K562 (cell line): ENCODE results near the gene CLASP2. TPM values are rescaled to one million over a fixed set of nuclear protein-coding genes. Genes with fewer than 3 reads are reported as not detected.

Experiments
- ATAC-seq: fragments of 200-7000 bp; cut with Tn5 transposase; 3 replicates; pipeline ENCODE4 v1.9.1; 2020; ENCODE audit warnings: moderate library complexity
- BruUV-seq: library from RNA; stranded (reverse); fragments of 400-500 nt; replicated peaks from 2 replicates; lab custom pipeline; 2021; lab: Mats Ljungman, UMichigan
- CTCF ChIA-PET: fragments of 300-600 bp; formaldehyde crosslinking; extraction: SDS; loops from one replicate; lab custom pipeline; 2021; ENCODE audit warnings: low intra/inter-chr PET ratio; lab: Yijun Ruan, JAX
- POLR2A ChIA-PET: fragments of 300-600, 350-650 bp; sonication (Branson Sonifier 250); formaldehyde crosslinking; extraction: SDS; loops from one replicate; lab custom pipeline; 2021; ENCODE audit warnings: antibody characterized with exemption, inconsistent platforms; lab: Yijun Ruan, JAX
- DNase-seq, 4 experiments: peaks; one replicate each; pipeline versions ENCODE4 v3.0.0 to v3.0.0-alpha.2; 2011 to 2018; ENCODE audit warnings: low spot score in 3 of 4, mixed read lengths in 3 of 4; ENCODE audit errors: extremely low read depth in 1 of 4
- FAIRE-seq: peaks from 2 replicates; lab custom pipeline; 2011; peaks lifted over from hg19 to GRCh38; lab: Jason Lieb, UNC
- H2AFZ ChIP-seq: 2 replicates; pipeline ENCODE4 v1.6.0; 2011; ENCODE audit warnings: low read depth, low read length, control low read depth, inconsistent platforms
- H3K27ac ChIP-seq: fragments of 200-600 bp; 3 replicates; pipeline ENCODE4 v1.8.0; 2011; ENCODE audit warnings: low read depth, mild to moderate bottlenecking, control low read depth, inconsistent platforms, low read length, moderate library complexity, mixed read lengths; ENCODE audit errors: extremely low read depth
- H3K27me3 ChIP-seq, 2 experiments: fragments of 300-600 bp in 1 of 2; 2 replicates in 1 of 2; 3 replicates in 1 of 2; pipeline versions ENCODE4 v1.6.0 to v1.8.0; 2011; ENCODE audit warnings: inconsistent platforms in 2 of 2, low read length in 2 of 2, mild to moderate bottlenecking in 1 of 2, mixed read lengths in 1 of 2, moderate library complexity in 1 of 2; ENCODE audit not compliant: control insufficient read depth in 2 of 2, insufficient read depth in 2 of 2
- H3K36me3 ChIP-seq: fragments of 300-600 bp; 3 replicates; pipeline ENCODE4 v1.8.0; 2011; ENCODE audit warnings: mild to moderate bottlenecking, low read length, inconsistent platforms; ENCODE audit not compliant: control insufficient read depth, insufficient read depth
- H3K4me1 ChIP-seq, 2 experiments: fragments of 200-600 bp in 1 of 2; replicated peaks in 1 of 2; 2 replicates in 1 of 2; 3 replicates in 1 of 2; pipeline versions ENCODE4 v1.5.1 to v1.8.0; 2011; ENCODE audit warnings: inconsistent platforms in 2 of 2, low read length in 2 of 2, mild to moderate bottlenecking in 1 of 2, mixed read lengths in 1 of 2, moderate library complexity in 1 of 2; ENCODE audit not compliant: control insufficient read depth in 2 of 2, insufficient read depth in 2 of 2
- H3K4me2 ChIP-seq: 2 replicates; pipeline ENCODE4 v1.6.1; 2011; ENCODE audit warnings: low read length, control low read depth, inconsistent platforms, mixed read lengths; ENCODE audit not compliant: insufficient read depth
- H3K4me3 ChIP-seq: fragments of 200-600 bp; sonication (generic), shearing (Covaris generic); 2 replicates; pipeline ENCODE4 v1.5.1; 2016; ENCODE audit warnings: control low read depth, inconsistent platforms
- H3K79me2 ChIP-seq: fragments of 200-600 bp; 3 replicates; pipeline ENCODE4 v1.8.0; 2011; ENCODE audit warnings: low read length, inconsistent platforms; ENCODE audit not compliant: control insufficient read depth, insufficient read depth
- H3K9ac ChIP-seq, 2 experiments: 2 replicates each; pipeline versions ENCODE4 v1.6.0 to v1.6.1; 2011; ENCODE audit warnings: low read depth in 2 of 2, low read length in 2 of 2, control low read depth in 1 of 2, inconsistent platforms in 1 of 2, mild to moderate bottlenecking in 1 of 2, mixed read lengths in 1 of 2; ENCODE audit not compliant: insufficient read depth in 1 of 2
- H3K9me1 ChIP-seq: one replicate; pipeline ENCODE4 v1.6.0; 2011; ENCODE audit warnings: inconsistent platforms, mild to moderate bottlenecking, low read length, moderate library complexity; ENCODE audit not compliant: control insufficient read depth, insufficient read depth
- H3K9me3 ChIP-seq: replicated peaks from 2 replicates; pipeline ENCODE4 v1.5.1; 2011; ENCODE audit warnings: low read depth, low read length, inconsistent platforms; ENCODE audit not compliant: control insufficient read depth, insufficient read depth
- H4K20me1 ChIP-seq: replicated peaks from 2 replicates; pipeline ENCODE4 v1.6.1; 2011; ENCODE audit warnings: low read length, inconsistent platforms, mixed read lengths; ENCODE audit not compliant: control insufficient read depth, insufficient read depth
- CBX3 ChIP-seq, 2 experiments: IDR thresholded peaks; 1 replicate in 1 of 2; 2 replicates in 1 of 2; pipeline ENCODE4 v1.6.1; 2012; ENCODE audit warnings: inconsistent platforms in 2 of 2, low read length in 2 of 2, borderline replicate concordance in 1 of 2, control low read depth in 1 of 2
- CREM ChIP-seq: IDR thresholded peaks from 2 replicates; pipeline ENCODE4 v1.6.1; 2014; ENCODE audit warnings: antibody characterized with exemption, low read depth
- ELF4 ChIP-seq: fragments of 450-650 bp; formaldehyde crosslinking; IDR thresholded peaks from 2 replicates; pipeline ENCODE4 v1.4.0; 2022; ENCODE audit warnings: missing genetic modification characterization
- RBM22 ChIP-seq: fragments of 200-400 bp; formaldehyde crosslinking; IDR thresholded peaks from 2 replicates; pipeline ENCODE4 v1.6.1; 2018; ENCODE audit warnings: low read length, low read depth; ENCODE audit not compliant: poor library complexity, severe bottlenecking
- RNF2 ChIP-seq: sonication (generic); IDR thresholded peaks from 2 replicates; pipeline ENCODE4 v1.6.1; 2016
- TCFL5 ChIP-seq: fragments of 250-450 bp; sonication (Bioruptor Pico); conservative IDR thresholded peaks from 2 replicates; pipeline ENCODE4 v1.6.1; 2021; ENCODE audit warnings: mild to moderate bottlenecking, moderate library complexity, matching md5 sums
- ZC3H8 ChIP-seq: fragments of 450-650 bp; IDR thresholded peaks from 2 replicates; pipeline ENCODE4 v1.6.1; 2017
- WGBS: fragments of 100-300 bp; shearing (Covaris generic); methylation state at CpG from one replicate; pipeline ENCODE4 v1.1.6; 2016; ENCODE audit warnings: low coverage, mixed read lengths; ENCODE audit not compliant: insufficient coverage; ENCODE audit errors: missing lambda C conversion rate; 5-methylcytosine and 5-hydroxymethylcytosine counted together
- in situ Hi-C: fragments of 300-500 bp; cut with MboI; formaldehyde crosslinking; loops from 4 replicates; pipeline ENCODE4 v1.15.0; 2018; ENCODE audit warnings: inconsistent platforms, mixed read lengths
- intact Hi-C: fragments of 100-400 bp; cut with micrococcal nuclease; formaldehyde crosslinking; loops from 2 replicates; pipeline ENCODE4 v1.14.2; 2022
- polyA plus RNA-seq, 8 experiments: library from polyadenylated mRNA; depleted of rRNA in 4 of 8; stranded (reverse) in 5 of 8; unstranded in 3 of 8; fragments of >200 nt; fragmentation: Nextera tagmentation in 2 of 8; fragmentation: Illumina TruSeq in 1 of 8; extraction: Ambion mirVana in 2 of 8; extraction: Trizol in 1 of 8; gene quantifications; 2 replicates each; pipeline versions ENCODE4 v1.2.1 to v1.2.3, GENCODE V29; 2011 to 2014; ENCODE audit warnings: inconsistent platforms in 1 of 8, missing spikeins in 1 of 8
- total RNA-seq, 7 experiments: library from RNA; depleted of rRNA in 6 of 7; stranded (reverse); fragments of >200 nt in 6 of 7; fragmentation: Illumina TruSeq in 2 of 7; extraction: Trizol in 2 of 7; gene quantifications; 2 replicates each; pipeline versions ENCODE4 v1.2.1 to v1.2.3, GENCODE V29; 2011 to 2021; ENCODE audit warnings: low replicate concordance in 1 of 7
- TF ChIP-seq, protein P1 (sequence below): fragments of 450-650 bp; IDR thresholded peaks from 2 replicates; pipeline ENCODE4 v1.7.0; 2016; ENCODE audit warnings: borderline replicate concordance
- TF ChIP-seq, protein P2 (sequence below): fragments of 200-800 bp; sonication (Bioruptor generic); IDR thresholded peaks from 2 replicates; pipeline ENCODE4 v1.6.1; 2016; ENCODE audit warnings: missing genetic modification characterization, missing compliant biosample characterization

CLASP2 gene
- total and polyA plus RNA-seq, 9 of the 15 experiments (the other 6 are each of a cell fraction or from before 2014, with no cell fraction given): 13.5 to 107 (median 71.8) TPM

DNA sequence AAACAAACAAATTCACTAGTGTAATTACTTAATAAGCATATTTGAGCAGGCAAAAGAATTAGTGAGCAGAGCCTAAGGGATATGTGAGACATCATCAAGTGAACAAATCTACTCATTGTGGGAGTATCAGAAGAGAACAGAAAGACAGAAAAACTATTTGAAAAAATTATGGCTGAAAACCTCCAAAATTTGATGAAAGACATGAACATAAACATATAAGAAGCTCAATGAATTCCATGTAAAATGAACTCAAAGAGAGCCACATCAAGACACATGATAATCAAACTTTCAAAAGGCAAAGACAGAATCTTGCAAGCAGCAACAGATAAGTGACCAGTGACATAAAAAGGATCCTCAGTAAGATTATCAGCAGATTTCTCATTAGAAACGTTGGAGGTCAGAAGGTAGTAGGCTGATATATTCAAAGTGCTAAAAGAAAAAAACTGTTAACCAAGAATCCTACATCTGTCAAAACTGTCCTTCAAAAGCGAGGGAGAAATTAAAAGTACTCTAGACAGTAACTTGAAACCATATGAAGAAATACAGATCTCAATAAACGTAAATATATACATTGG, 194.9 kb downstream of the CLASP2 start:
- Histone ChIP-seq H3K27me3 (no peaks in the 10 kb centered on the region), H3K36me3 (peaks cover 14% of the 10 kb centered on the region; the same call in 2 of the 3 replicates), H3K79me2 (no peaks in the 10 kb centered on the region), H3K4me3 (no peak overlapping the region), H3K4me2 (no peak overlapping the region), H3K27ac (no peak overlapping the region), H3K9me1 (no peaks in the 10 kb centered on the region), H3K4me1 (no peaks in the 10 kb centered on the region), H4K20me1 (no peaks in the 10 kb centered on the region), H3K9ac (no peak overlapping the region), H2AFZ (no peak overlapping the region), H3K9me3 (no peaks in the 10 kb centered on the region)
- FAIRE-seq (no peak), ATAC-seq (no peak), DNase-seq (no peak)
- ChIA-PET CTCF (no interaction called here), POLR2A (no interaction called here)
- intact Hi-C loops (no loop called here), in situ Hi-C loops (no loop called here)
- 0 out of 3 replicates have a peak, but pooled peaks of 1 of the 2 experiments have one; percentile 55 for TF ChIP-seq CBX3 (IDR thresholded peaks at IDR 0.05; ENCODE audit: borderline replicate concordance in 1 of 2, low read length in 2 of 2)
- TF ChIP-seq CREM: no peak
- BruUV-seq: no TSS peak
- 80% methylated on average over 3 of the region's 3 CpGs for WGBS

DNA sequence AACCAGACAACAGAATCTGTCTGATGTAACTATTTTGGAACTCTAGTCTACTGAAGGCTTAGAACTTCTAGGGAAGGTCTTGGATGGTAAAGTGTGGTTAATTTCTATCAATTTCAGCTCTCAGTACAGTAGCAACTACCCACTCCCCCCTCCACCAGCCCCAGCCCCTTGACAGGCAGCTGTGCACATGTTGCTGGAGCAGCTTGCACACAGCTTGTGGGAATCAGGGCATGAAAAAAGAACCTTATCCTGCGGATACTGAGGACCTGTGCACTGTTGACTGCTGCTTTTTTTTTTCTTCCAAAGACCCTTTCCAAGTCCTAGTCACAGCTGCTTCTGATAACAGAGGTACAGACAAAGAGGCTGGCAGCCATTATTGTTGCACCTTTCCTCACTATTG, 196.3 kb downstream of the CLASP2 start:
- ChIA-PET POLR2A (interaction anchor here (0.8 kb wide), 1 partner anchor 14 kb away, joined by 3 read pairs; no protein-coding TSS in a partner anchor), CTCF (interaction anchor here (0.6 kb wide), 1 partner anchor 426 kb away, joined by 3 read pairs; no protein-coding TSS in a partner anchor)
- 75% methylated on average over 1 of the region's 1 CpG for WGBS
- intact Hi-C loops (no loop called here), in situ Hi-C loops (no loop called here)
- H3K9me1 ChIP-seq: no peaks in the 10 kb centered on the region
- no peaks in the 10 kb centered on the region for H3K4me1 ChIP-seq
- no peak overlapping the region for H3K27ac ChIP-seq
- H3K4me2 ChIP-seq: no peak overlapping the region
- peaks cover 20% of the 10 kb centered on the region for H3K36me3 ChIP-seq
- no peaks in the 10 kb centered on the region for H4K20me1 ChIP-seq
- H3K79me2 ChIP-seq: no peaks in the 10 kb centered on the region
- ATAC-seq: no peak; the same call in 2 of the 3 replicates
- BruUV-seq: no TSS peak
- no peaks in the 10 kb centered on the region for H3K27me3 ChIP-seq
- H3K9me3 ChIP-seq: no peaks in the 10 kb centered on the region
- no peak overlapping the region for H2AFZ ChIP-seq
- H3K9ac ChIP-seq: no peak overlapping the region
- no peak overlapping the region for H3K4me3 ChIP-seq
- DNase-seq: no peak
- FAIRE-seq: no peak
- TF ChIP-seq, protein P1, sequence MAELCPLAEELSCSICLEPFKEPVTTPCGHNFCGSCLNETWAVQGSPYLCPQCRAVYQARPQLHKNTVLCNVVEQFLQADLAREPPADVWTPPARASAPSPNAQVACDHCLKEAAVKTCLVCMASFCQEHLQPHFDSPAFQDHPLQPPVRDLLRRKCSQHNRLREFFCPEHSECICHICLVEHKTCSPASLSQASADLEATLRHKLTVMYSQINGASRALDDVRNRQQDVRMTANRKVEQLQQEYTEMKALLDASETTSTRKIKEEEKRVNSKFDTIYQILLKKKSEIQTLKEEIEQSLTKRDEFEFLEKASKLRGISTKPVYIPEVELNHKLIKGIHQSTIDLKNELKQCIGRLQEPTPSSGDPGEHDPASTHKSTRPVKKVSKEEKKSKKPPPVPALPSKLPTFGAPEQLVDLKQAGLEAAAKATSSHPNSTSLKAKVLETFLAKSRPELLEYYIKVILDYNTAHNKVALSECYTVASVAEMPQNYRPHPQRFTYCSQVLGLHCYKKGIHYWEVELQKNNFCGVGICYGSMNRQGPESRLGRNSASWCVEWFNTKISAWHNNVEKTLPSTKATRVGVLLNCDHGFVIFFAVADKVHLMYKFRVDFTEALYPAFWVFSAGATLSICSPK: no peak
- TF ChIP-seq RBM22 (no peak), ZC3H8 (no peak), ELF4 (no peak), TCFL5 (CRISPR knock-in tag) (no peak), RNF2 (no peak)
- TF ChIP-seq, protein P2, sequence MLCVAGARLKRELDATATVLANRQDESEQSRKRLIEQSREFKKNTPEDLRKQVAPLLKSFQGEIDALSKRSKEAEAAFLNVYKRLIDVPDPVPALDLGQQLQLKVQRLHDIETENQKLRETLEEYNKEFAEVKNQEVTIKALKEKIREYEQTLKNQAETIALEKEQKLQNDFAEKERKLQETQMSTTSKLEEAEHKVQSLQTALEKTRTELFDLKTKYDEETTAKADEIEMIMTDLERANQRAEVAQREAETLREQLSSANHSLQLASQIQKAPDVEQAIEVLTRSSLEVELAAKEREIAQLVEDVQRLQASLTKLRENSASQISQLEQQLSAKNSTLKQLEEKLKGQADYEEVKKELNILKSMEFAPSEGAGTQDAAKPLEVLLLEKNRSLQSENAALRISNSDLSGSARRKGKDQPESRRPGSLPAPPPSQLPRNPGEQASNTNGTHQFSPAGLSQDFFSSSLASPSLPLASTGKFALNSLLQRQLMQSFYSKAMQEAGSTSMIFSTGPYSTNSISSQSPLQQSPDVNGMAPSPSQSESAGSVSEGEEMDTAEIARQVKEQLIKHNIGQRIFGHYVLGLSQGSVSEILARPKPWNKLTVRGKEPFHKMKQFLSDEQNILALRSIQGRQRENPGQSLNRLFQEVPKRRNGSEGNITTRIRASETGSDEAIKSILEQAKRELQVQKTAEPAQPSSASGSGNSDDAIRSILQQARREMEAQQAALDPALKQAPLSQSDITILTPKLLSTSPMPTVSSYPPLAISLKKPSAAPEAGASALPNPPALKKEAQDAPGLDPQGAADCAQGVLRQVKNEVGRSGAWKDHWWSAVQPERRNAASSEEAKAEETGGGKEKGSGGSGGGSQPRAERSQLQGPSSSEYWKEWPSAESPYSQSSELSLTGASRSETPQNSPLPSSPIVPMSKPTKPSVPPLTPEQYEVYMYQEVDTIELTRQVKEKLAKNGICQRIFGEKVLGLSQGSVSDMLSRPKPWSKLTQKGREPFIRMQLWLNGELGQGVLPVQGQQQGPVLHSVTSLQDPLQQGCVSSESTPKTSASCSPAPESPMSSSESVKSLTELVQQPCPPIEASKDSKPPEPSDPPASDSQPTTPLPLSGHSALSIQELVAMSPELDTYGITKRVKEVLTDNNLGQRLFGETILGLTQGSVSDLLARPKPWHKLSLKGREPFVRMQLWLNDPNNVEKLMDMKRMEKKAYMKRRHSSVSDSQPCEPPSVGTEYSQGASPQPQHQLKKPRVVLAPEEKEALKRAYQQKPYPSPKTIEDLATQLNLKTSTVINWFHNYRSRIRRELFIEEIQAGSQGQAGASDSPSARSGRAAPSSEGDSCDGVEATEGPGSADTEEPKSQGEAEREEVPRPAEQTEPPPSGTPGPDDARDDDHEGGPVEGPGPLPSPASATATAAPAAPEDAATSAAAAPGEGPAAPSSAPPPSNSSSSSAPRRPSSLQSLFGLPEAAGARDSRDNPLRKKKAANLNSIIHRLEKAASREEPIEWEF: no peak
